Natural killer cell (primary cell): ENCODE results near the gene LRCOL1. TPM values are rescaled to one million over a fixed set of nuclear protein-coding genes. Genes with fewer than 3 reads are reported as not detected.

Experiments used
- ATAC-seq, 3 donors: fragments of 150-1000 bp in 2 of 3; fragments of 200-7000 bp in 1 of 3; cut with Tn5 transposase; 1 replicate in 1 of 3; 2 replicates in 2 of 3; pipeline ENCODE4 v1.10.0; 2021; ENCODE audit warnings: mild to moderate bottlenecking in 2 of 3, moderate library complexity in 2 of 3
- DNase-seq, 2 donors: peaks; one replicate each; pipeline versions ENCODE4 v3.0.0 to v3.0.0-alpha.2; 2013 to 2021; ENCODE audit warnings: mixed read lengths in 1 of 2
- H3K27ac ChIP-seq: one replicate; pipeline ENCODE4 v1.5.1; 2013; ENCODE audit warnings: mild to moderate bottlenecking, low read length
- H3K27me3 ChIP-seq: one replicate; pipeline ENCODE4 v1.6.1; 2013; ENCODE audit warnings: low read length; ENCODE audit not compliant: control insufficient read depth, insufficient read depth
- H3K36me3 ChIP-seq: one replicate; pipeline ENCODE4 v1.6.1; 2013; ENCODE audit warnings: low read length; ENCODE audit not compliant: control insufficient read depth, insufficient read depth
- H3K4me1 ChIP-seq: one replicate; pipeline ENCODE4 v1.6.1; 2013; ENCODE audit warnings: low read length; ENCODE audit not compliant: control insufficient read depth, insufficient read depth
- H3K4me3 ChIP-seq: one replicate; pipeline ENCODE4 v1.5.1; 2013; ENCODE audit warnings: low read length
- H3K9me3 ChIP-seq: one replicate; pipeline ENCODE4 v1.6.1; 2013; ENCODE audit warnings: low read length; ENCODE audit not compliant: control insufficient read depth, insufficient read depth
- H3K27ac Mint-ChIP-seq, 2 donors: one replicate each; pipeline ENCODE4 v1.8.0; 2022; ENCODE audit warnings: mild to moderate bottlenecking in 2 of 2, mixed read lengths in 2 of 2, moderate library complexity in 1 of 2
- H3K27me3 Mint-ChIP-seq, 2 donors: one replicate each; pipeline ENCODE4 v1.8.0; 2022; ENCODE audit warnings: low read depth in 2 of 2, mixed read lengths in 2 of 2
- H3K36me3 Mint-ChIP-seq: one replicate; pipeline ENCODE4 v1.8.0; 2022; ENCODE audit warnings: mixed read lengths
- H3K4me1 Mint-ChIP-seq, 2 donors: one replicate each; pipeline ENCODE4 v1.8.0; 2022; ENCODE audit warnings: mixed read lengths in 2 of 2
- H3K4me3 Mint-ChIP-seq: one replicate; pipeline ENCODE4 v1.8.0; 2022; ENCODE audit warnings: mild to moderate bottlenecking, moderate library complexity, mixed read lengths
- H3K9me3 Mint-ChIP-seq, 2 donors: one replicate each; pipeline ENCODE4 v1.8.0; 2022; ENCODE audit warnings: mixed read lengths in 2 of 2
- WGBS: methylation state at CpG from one replicate; pipeline ENCODE4 v1.1.7; 2013; ENCODE audit warnings: missing lambda C conversion rate; ENCODE audit not compliant: insufficient coverage; 5-methylcytosine and 5-hydroxymethylcytosine counted together
- intact Hi-C: fragments of 100-400 bp; cut with micrococcal nuclease; formaldehyde crosslinking; loops from one replicate; pipeline ENCODE4 v1.14.2; 2022
- total RNA-seq, 4 donors: library from RNA; stranded (reverse); fragments of 120-200 nt in 1 of 4; gene quantifications; one replicate each; pipeline versions ENCODE4 v1.2.3 to v1.2.4, GENCODE V29; 2013 to 2022
- TF ChIP-seq, protein P1 (sequence below): fragments of 200-600 bp; IDR thresholded peaks from one replicate; pipeline ENCODE4 v1.8.0; 2022; ENCODE audit warnings: antibody characterized with exemption

LRCOL1 gene
- total RNA-seq, 3 donors from 2014 or later (not counting 1 experiment from before 2014, with no cell fraction given), result not detected

DNA sequence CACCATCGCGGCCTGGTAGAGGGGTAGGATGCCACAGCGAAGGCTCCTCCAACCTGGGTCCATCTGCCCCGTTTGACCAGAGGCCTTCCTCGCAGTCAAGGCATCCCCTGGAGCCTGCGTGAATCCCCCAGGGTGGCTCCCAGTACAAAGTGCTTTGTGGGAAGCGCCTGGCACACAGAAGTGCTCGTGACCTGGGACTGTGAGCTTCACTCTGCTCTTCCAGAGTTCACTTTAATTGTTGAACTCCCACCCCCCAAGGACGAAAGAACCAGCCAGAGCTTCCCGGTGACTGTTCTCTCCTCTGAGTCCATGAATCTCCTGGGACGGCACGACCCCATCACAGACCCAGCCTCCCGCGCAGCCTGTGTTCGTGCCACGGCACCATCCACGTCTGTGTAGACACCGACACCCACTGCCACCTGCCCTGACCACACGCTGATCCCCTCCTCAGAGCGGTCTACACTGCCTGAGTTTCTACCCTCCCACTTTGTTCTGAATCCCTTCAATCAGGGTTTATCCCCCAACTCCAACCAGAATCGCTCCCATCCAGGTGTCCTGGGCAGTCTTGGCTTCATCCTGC is 24.1 kb upstream of the LRCOL1 start:
- no peak overlapping the region for H3K27ac Mint-ChIP-seq
- H3K4me3 Mint-ChIP-seq, result no peak overlapping the region
- no peaks in the 10 kb centered on the region for H3K4me1 ChIP-seq
- no peaks in the 10 kb centered on the region for H3K4me1 Mint-ChIP-seq
- H3K36me3 ChIP-seq, result peaks cover 29% of the 10 kb centered on the region
- peaks cover 7% of the 10 kb centered on the region for H3K36me3 Mint-ChIP-seq
- no peaks in the 10 kb centered on the region for H3K9me3 Mint-ChIP-seq
- 96% methylated on average over 21 of the region's 21 CpGs for WGBS
- H3K27me3 ChIP-seq, result no peaks in the 10 kb centered on the region
- DNase-seq, result no peak
- no peak for ATAC-seq
- H3K27ac ChIP-seq, result no peak overlapping the region
- no peaks in the 10 kb centered on the region for H3K9me3 ChIP-seq
- no peak overlapping the region for H3K4me3 ChIP-seq
- TF ChIP-seq, protein P1, sequence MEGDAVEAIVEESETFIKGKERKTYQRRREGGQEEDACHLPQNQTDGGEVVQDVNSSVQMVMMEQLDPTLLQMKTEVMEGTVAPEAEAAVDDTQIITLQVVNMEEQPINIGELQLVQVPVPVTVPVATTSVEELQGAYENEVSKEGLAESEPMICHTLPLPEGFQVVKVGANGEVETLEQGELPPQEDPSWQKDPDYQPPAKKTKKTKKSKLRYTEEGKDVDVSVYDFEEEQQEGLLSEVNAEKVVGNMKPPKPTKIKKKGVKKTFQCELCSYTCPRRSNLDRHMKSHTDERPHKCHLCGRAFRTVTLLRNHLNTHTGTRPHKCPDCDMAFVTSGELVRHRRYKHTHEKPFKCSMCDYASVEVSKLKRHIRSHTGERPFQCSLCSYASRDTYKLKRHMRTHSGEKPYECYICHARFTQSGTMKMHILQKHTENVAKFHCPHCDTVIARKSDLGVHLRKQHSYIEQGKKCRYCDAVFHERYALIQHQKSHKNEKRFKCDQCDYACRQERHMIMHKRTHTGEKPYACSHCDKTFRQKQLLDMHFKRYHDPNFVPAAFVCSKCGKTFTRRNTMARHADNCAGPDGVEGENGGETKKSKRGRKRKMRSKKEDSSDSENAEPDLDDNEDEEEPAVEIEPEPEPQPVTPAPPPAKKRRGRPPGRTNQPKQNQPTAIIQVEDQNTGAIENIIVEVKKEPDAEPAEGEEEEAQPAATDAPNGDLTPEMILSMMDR, result no peak
- no peaks in the 10 kb centered on the region for H3K27me3 Mint-ChIP-seq
- intact Hi-C loops, result no loop called here

DNA sequence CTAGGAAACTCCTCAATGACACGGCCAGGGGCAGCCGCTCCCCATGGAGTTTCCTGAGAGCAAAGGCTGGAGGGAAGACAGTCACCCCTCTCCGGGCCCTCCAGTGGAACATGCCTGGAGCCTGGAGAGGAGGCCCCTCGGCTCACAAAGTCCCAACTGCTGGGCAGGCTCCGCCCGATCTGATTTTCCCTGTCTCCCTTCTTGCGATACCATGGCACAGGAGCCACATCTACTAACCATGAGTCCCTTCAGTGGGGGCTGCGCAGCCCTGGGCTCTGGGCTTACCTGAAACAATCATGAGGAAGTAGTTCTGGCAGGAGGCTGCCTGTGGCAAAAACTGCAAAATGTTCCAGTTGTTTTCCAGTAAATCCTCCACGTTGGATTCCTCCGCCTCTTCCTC is 23.5 kb upstream of the LRCOL1 start:
- Mint-ChIP-seq H3K4me1 (no peaks in the 10 kb centered on the region), H3K4me3 (no peak overlapping the region), H3K9me3 (no peaks in the 10 kb centered on the region), H3K27ac (no peak overlapping the region), H3K36me3 (peaks cover 10% of the 10 kb centered on the region), H3K27me3 (no peaks in the 10 kb centered on the region)
- WGBS, result 95% methylated on average over 10 of the region's 10 CpGs
- Histone ChIP-seq H3K4me1 (no peaks in the 10 kb centered on the region), H3K9me3 (no peaks in the 10 kb centered on the region), H3K27ac (no peak overlapping the region), H3K4me3 (no peak overlapping the region), H3K27me3 (no peaks in the 10 kb centered on the region), H3K36me3 (peaks cover 31% of the 10 kb centered on the region)
- DNase-seq, result no peak
- TF ChIP-seq, protein P1, result no peak
- intact Hi-C loops, result no loop called here
- no peak for ATAC-seq

DNA sequence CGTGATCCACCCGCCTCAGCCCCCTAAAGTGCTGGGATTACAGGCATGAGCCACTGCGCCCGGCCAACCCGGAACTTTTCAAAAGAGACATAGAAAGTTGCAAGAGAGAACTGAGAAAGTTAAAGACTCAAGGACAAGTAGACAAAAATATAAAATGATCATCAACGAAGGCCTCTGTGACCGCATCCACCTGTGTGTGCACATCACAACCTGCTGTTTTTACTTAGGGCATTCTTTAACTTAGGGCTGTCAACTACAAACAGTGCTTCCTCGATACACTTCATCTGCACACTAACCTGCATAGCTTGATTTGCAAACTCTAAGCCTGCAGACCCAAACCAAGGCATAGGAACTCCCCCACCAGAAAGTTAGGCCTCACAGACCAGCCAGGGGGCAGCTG is 23.0 kb upstream of the LRCOL1 start:
- 97% methylated on average over 8 of the region's 8 CpGs for WGBS
- ATAC-seq (no peak), DNase-seq (no peak)
- Mint-ChIP-seq H3K4me3 (no peak overlapping the region), H3K27ac (no peak overlapping the region), H3K36me3 (peaks cover 10% of the 10 kb centered on the region), H3K4me1 (no peaks in the 10 kb centered on the region), H3K27me3 (no peaks in the 10 kb centered on the region), H3K9me3 (no peaks in the 10 kb centered on the region)
- no peaks in the 10 kb centered on the region for H3K4me1 ChIP-seq
- H3K27me3 ChIP-seq, result no peaks in the 10 kb centered on the region
- TF ChIP-seq, protein P1, result no peak
- no peaks in the 10 kb centered on the region for H3K9me3 ChIP-seq
- H3K36me3 ChIP-seq, result peaks cover 28% of the 10 kb centered on the region
- H3K4me3 ChIP-seq, result no peak overlapping the region
- no peak overlapping the region for H3K27ac ChIP-seq
- intact Hi-C loops, result no loop called here
